CD14-positive monocyte (primary cell): ENCODE data around the gene CDHR5. TPM values are rescaled to one million over a fixed set of nuclear protein-coding genes. Genes with fewer than 3 reads are reported as not detected.
"Not testable (repeated sequence)": the region's sequence is repeated elsewhere in the genome, so short reads cannot be mapped to it uniquely, and the experiment has no call there.

Experiments
- DNase-seq, 3 donors: peaks; one replicate each; pipeline ENCODE4 v3.0.0-alpha.2; 2011 to 2022
- H2AFZ ChIP-seq: 2 replicates; pipeline ENCODE4 v1.6.0; 2012; ENCODE audit warnings: mild to moderate bottlenecking, low read depth, low read length, inconsistent platforms; ENCODE audit not compliant: insufficient read depth, poor library complexity, severe bottlenecking
- H3K27ac ChIP-seq, 2 donors: 1 replicate in 1 of 2; 2 replicates in 1 of 2; pipeline ENCODE4 v1.5.1; 2012 to 2013; ENCODE audit warnings: low read length in 2 of 2, control low read depth in 1 of 2, inconsistent platforms in 1 of 2, low read depth in 1 of 2, mild to moderate bottlenecking in 1 of 2
- H3K27me3 ChIP-seq, 2 donors: one replicate each; pipeline versions ENCODE4 v1.6.0 to v1.6.1; 2011 to 2013; ENCODE audit warnings: low read length in 2 of 2; ENCODE audit not compliant: control insufficient read depth in 2 of 2, insufficient read depth in 2 of 2
- H3K36me3 ChIP-seq, 2 donors: replicated peaks in 1 of 2; 1 replicate in 1 of 2; 2 replicates in 1 of 2; pipeline versions ENCODE4 v1.5.1 to v1.6.1; 2012 to 2013; ENCODE audit warnings: low read length in 2 of 2, control low read depth in 1 of 2, inconsistent platforms in 1 of 2, mild to moderate bottlenecking in 1 of 2; ENCODE audit not compliant: insufficient read depth in 2 of 2, control insufficient read depth in 1 of 2
- H3K4me1 ChIP-seq, 2 donors: 1 replicate in 1 of 2; 2 replicates in 1 of 2; pipeline versions ENCODE4 v1.5.1 to v1.6.1; 2012 to 2013; ENCODE audit warnings: low read length in 2 of 2, control low read depth in 1 of 2, inconsistent platforms in 1 of 2, mild to moderate bottlenecking in 1 of 2, moderate library complexity in 1 of 2; ENCODE audit not compliant: insufficient read depth in 2 of 2, control insufficient read depth in 1 of 2
- H3K4me2 ChIP-seq: replicated peaks from 2 replicates; pipeline ENCODE3; 2012; ENCODE audit warnings: low read length, moderate library complexity, mild to moderate bottlenecking; ENCODE audit not compliant: poor library complexity, severe bottlenecking; ENCODE audit errors: extremely low read depth
- H3K4me3 ChIP-seq, 3 experiments: fragments of 200-600 bp in 1 of 3; sonication (generic) in 1 of 3; replicated peaks in 1 of 3; 1 replicate in 2 of 3; 2 replicates in 1 of 3; pipeline ENCODE4 v1.5.1; 2011 to 2013; ENCODE audit warnings: low read length in 3 of 3, mild to moderate bottlenecking in 3 of 3, control low read depth in 2 of 3, low read depth in 2 of 3, inconsistent platforms in 1 of 3, moderate library complexity in 1 of 3
- H3K79me2 ChIP-seq: 2 replicates; pipeline ENCODE4 v1.6.0; 2012; ENCODE audit warnings: mild to moderate bottlenecking, control low read depth, inconsistent platforms, low read length, moderate library complexity; ENCODE audit not compliant: insufficient read depth
- H3K9ac ChIP-seq: 2 replicates; pipeline ENCODE4 v1.6.0; 2017; ENCODE audit warnings: low read length, mild to moderate bottlenecking; ENCODE audit not compliant: insufficient read depth, poor library complexity, severe bottlenecking
- H3K9me3 ChIP-seq, 2 donors: replicated peaks in 1 of 2; 1 replicate in 1 of 2; 2 replicates in 1 of 2; pipeline versions ENCODE4 v1.5.1 to v1.6.1; 2012 to 2013; ENCODE audit warnings: low read length in 2 of 2, control low read depth in 1 of 2; ENCODE audit not compliant: control insufficient read depth in 1 of 2, insufficient read depth in 1 of 2
- H4K20me1 ChIP-seq: 2 replicates; pipeline ENCODE4 v1.6.0; 2012; ENCODE audit warnings: mild to moderate bottlenecking, low read length, control low read depth, moderate library complexity; ENCODE audit not compliant: insufficient read depth
- H3K27ac Mint-ChIP-seq, 7 donors: one replicate each; pipeline ENCODE4 v1.8.0; 2020; ENCODE audit warnings: mild to moderate bottlenecking in 7 of 7, mixed read lengths in 7 of 7, moderate library complexity in 6 of 7, inconsistent platforms in 2 of 7
- H3K27me3 Mint-ChIP-seq, 3 donors: one replicate each; pipeline ENCODE4 v1.8.0; 2021 to 2022; ENCODE audit warnings: low read depth in 3 of 3, mild to moderate bottlenecking in 3 of 3, mixed read lengths in 3 of 3, moderate library complexity in 3 of 3, inconsistent platforms in 1 of 3
- H3K36me3 Mint-ChIP-seq, 2 donors: one replicate each; pipeline ENCODE4 v1.8.0; 2020; ENCODE audit warnings: mixed read lengths in 2 of 2, inconsistent platforms in 1 of 2, mild to moderate bottlenecking in 1 of 2
- H3K4me1 Mint-ChIP-seq: one replicate; pipeline ENCODE4 v1.8.0; 2020; ENCODE audit warnings: mild to moderate bottlenecking, mixed read lengths
- H3K4me3 Mint-ChIP-seq, 2 donors: one replicate each; pipeline ENCODE4 v1.8.0; 2020; ENCODE audit warnings: mild to moderate bottlenecking in 2 of 2, mixed read lengths in 2 of 2, moderate library complexity in 1 of 2
- H3K9me3 Mint-ChIP-seq, 7 donors: one replicate each; pipeline ENCODE4 v1.8.0; 2020 to 2022; ENCODE audit warnings: mixed read lengths in 7 of 7, mild to moderate bottlenecking in 6 of 7, moderate library complexity in 6 of 7, inconsistent platforms in 2 of 7
- WGBS: methylation state at CpG from one replicate; pipeline ENCODE4 v1.1.5; 2013; ENCODE audit warnings: missing lambda C conversion rate; ENCODE audit not compliant: insufficient coverage; 5-methylcytosine and 5-hydroxymethylcytosine counted together
- intact Hi-C, 2 donors: fragments of 100-400 bp; cut with micrococcal nuclease; formaldehyde crosslinking; loops; one replicate each; pipeline versions ENCODE4 v1.15.0 to v1.15.1; 2023
- polyA plus RNA-seq, 3 donors: library from polyadenylated mRNA; depleted of rRNA in 1 of 3; unstranded in 2 of 3; stranded (reverse) in 1 of 3; fragments of 300-500 nt in 2 of 3; fragments of >200 nt in 1 of 3; fragmentation: Illumina TruSeq in 2 of 3; gene quantifications; 1 replicate in 2 of 3; 2 replicates in 1 of 3; pipeline ENCODE4 v1.2.3, GENCODE V29; 2012 to 2021
- TF ChIP-seq, protein P1 (sequence below): fragments of 200-600 bp; IDR thresholded peaks from one replicate; pipeline ENCODE4 v1.8.0; 2022; ENCODE audit warnings: antibody characterized with exemption, mild to moderate bottlenecking

The CDHR5 gene
- polyA plus RNA-seq, 3 donors: 0.18 to 0.43 (median 0.18) TPM

DNA sequence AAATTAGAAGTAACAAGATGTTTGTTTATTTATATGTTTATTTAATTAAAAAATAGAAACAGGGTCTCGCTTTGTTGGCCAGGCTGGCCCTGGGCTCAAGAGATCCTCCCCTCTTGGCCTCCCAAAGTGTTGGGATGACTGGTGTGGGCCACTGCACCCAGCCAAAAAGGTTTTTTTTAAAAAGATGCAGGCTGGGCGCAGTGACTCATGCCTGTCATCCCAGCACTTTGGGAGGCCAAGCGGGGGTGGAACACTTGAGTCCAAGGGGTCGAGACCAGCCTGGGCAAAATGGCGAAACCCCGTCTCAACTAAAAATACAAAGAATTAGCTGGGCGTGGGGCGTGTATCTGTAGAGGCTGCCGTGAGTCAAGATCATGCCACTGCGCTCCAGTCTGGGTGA is 25.7 kb upstream of the CDHR5 start:
- H3K4me2 ChIP-seq: no peak overlapping the region
- WGBS: 98% methylated on average over 6 of the region's 10 CpGs
- H3K36me3 ChIP-seq: peaks cover 17 to 57% of the 10 kb centered on the region in 2 donors
- no peaks in the 10 kb centered on the region for H3K27me3 Mint-ChIP-seq
- H3K4me3 Mint-ChIP-seq: no peak overlapping the region
- no peak overlapping the region for H3K9ac ChIP-seq
- peaks cover 35 to 79% of the 10 kb centered on the region in 2 donors for H3K36me3 Mint-ChIP-seq
- H3K27ac Mint-ChIP-seq: no peak overlapping the region
- intact Hi-C loops: no loop called here
- no peaks in the 10 kb centered on the region for H3K27me3 ChIP-seq
- no peak overlapping the region for H3K27ac ChIP-seq
- H4K20me1 ChIP-seq: no peaks in the 10 kb centered on the region
- H3K9me3 ChIP-seq: peaks cover 0 to 6% of the 10 kb centered on the region in 2 donors
- TF ChIP-seq, protein P1, sequence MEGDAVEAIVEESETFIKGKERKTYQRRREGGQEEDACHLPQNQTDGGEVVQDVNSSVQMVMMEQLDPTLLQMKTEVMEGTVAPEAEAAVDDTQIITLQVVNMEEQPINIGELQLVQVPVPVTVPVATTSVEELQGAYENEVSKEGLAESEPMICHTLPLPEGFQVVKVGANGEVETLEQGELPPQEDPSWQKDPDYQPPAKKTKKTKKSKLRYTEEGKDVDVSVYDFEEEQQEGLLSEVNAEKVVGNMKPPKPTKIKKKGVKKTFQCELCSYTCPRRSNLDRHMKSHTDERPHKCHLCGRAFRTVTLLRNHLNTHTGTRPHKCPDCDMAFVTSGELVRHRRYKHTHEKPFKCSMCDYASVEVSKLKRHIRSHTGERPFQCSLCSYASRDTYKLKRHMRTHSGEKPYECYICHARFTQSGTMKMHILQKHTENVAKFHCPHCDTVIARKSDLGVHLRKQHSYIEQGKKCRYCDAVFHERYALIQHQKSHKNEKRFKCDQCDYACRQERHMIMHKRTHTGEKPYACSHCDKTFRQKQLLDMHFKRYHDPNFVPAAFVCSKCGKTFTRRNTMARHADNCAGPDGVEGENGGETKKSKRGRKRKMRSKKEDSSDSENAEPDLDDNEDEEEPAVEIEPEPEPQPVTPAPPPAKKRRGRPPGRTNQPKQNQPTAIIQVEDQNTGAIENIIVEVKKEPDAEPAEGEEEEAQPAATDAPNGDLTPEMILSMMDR: no peak
- H2AFZ ChIP-seq: no peak overlapping the region
- no peaks in the 10 kb centered on the region for H3K79me2 ChIP-seq
- H3K4me3 ChIP-seq: no peak overlapping the region
- H3K4me1 Mint-ChIP-seq: no peaks in the 10 kb centered on the region
- no peak for DNase-seq
- H3K4me1 ChIP-seq: no peaks in the 10 kb centered on the region
- H3K9me3 Mint-ChIP-seq: peaks cover 0 to 12% (median 4%) of the 10 kb centered on the region in 7 donors

DNA sequence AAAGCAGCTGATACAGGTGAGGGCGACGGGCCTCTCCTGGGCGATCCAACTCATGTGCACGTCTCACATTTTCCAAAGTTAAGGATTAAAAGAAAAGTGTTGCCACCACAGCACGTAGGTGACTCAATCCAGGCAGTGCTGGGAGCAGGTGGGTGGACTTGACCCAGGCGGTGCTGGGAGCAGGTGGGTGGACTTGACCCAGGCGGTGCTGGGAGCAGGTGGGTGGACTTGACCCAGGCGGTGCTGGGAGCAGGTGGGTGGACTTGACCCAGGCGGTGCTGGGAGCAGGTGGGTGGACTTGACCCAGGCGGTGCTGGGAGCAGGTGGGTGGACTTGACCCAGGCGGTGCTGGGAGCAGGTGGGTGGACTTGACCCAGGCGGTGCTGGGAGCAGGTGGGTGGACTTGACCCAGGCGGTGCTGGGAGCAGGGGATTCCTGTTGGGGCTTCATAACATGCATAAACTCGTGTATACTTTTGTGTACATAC is 23.0 kb upstream of the CDHR5 start:
- H3K4me3 Mint-ChIP-seq, H3K4me3 ChIP-seq, H3K79me2 ChIP-seq, H3K4me1 Mint-ChIP-seq, H4K20me1 ChIP-seq, H2AFZ ChIP-seq, H3K4me1 ChIP-seq, DNase-seq, H3K9me3 ChIP-seq, H3K27me3 ChIP-seq, intact Hi-C loops, H3K27me3 Mint-ChIP-seq, H3K27ac ChIP-seq, H3K27ac Mint-ChIP-seq, H3K9me3 Mint-ChIP-seq, H3K9ac ChIP-seq, H3K4me2 ChIP-seq: not testable (repeated sequence)
- peaks cover 38 to 87% of the 10 kb centered on the region in 2 donors for H3K36me3 Mint-ChIP-seq
- peaks cover 26 to 73% of the 10 kb centered on the region in 2 donors for H3K36me3 ChIP-seq
- WGBS: 97% methylated on average over 4 of the region's 14 CpGs
